Measurements from ENCODE around the gene PKP1. TPM values are rescaled to one million over a fixed set of nuclear protein-coding genes. Genes with fewer than 3 reads are reported as not detected.

PKP1 gene
- total RNA-seq: under 0.01 and 0.78 TPM in 2 replicates

GRCh38 chr1:201282931-201283829 is at the start of gene PKP1:
PKP1 (plus strand) TSS chr1:201283506; CDS start chr1:201283703, 197 bp downstream.

GRCh38 chr1:201377611-201378092 is 94.3 kb downstream of the PKP1 start, which contains the start of gene TNNT2:
TNNT2 (minus strand) TSS chr1:201377680; CDS start chr1:201373254, 4,426 bp downstream.

Other genes with a start within 250 kb of the PKP1 start
- gene CACNA1S, start 171.1 kb upstream of the PKP1 start, total RNA-seq: not detected in 2 replicates
- gene ASCL5, start 156.3 kb upstream of the PKP1 start, total RNA-seq: under 0.01 TPM in 1 of 2 replicates, not detected in the other
- gene TMEM9, start 129.0 kb upstream of the PKP1 start, total RNA-seq: 23.1 and 28.7 TPM in 2 replicates
- gene IGFN1, start 92.7 kb upstream of the PKP1 start, total RNA-seq: under 0.01 TPM in 1 of 2 replicates, not detected in the other
- gene TNNT2, start 94.2 kb downstream of the PKP1 start, total RNA-seq: not detected in 2 replicates
- gene LAD1, start 115.8 kb downstream of the PKP1 start, total RNA-seq: not detected in 2 replicates
- gene TNNI1, start 138.2 kb downstream of the PKP1 start, total RNA-seq: not detected in 2 replicates
- gene PHLDA3, start 185.7 kb downstream of the PKP1 start, total RNA-seq: 32.5 and 56.6 TPM in 2 replicates
- 95.9 and 117 TPM in 2 replicates for gene CSRP1, start 223.6 kb downstream of the PKP1 start, total RNA-seq